ENCODE data around the gene SLCO2A1.

- no peak for TF ChIP-seq EZH2 (IDR thresholded peaks at IDR 0.05; ENCODE audit: insufficient read depth, poor library complexity, severe bottlenecking)
- TF ChIP-seq EZH2phosphoT487 (IDR thresholded peaks at IDR 0.05; ENCODE audit: insufficient read depth, low read depth), result no peak
Measured at GRCh38 chr3:133987948-133988484, 41.7 kb downstream of the SLCO2A1 start.

All from GM23248 (cell line).